ENCODE results near the gene STX8. TPM values are rescaled to one million over a fixed set of nuclear protein-coding genes. Genes with fewer than 3 reads are reported as not detected.

STX8 gene
- total and polyA plus RNA-seq, 2 donors, result 68.4 to 101 TPM

- no peak overlapping the region for H3K4me3 ChIP-seq (ENCODE audit: low read depth, low read length)
- H3K36me3 ChIP-seq (ENCODE audit: insufficient read depth), result no peaks in the 10 kb centered on the region
- 93% methylated on average over 8 of the region's 8 CpGs for WGBS
- DNase-seq (ENCODE audit: extremely low spot score), result no peak
- H3K4me1 ChIP-seq (ENCODE audit: insufficient read depth), result no peaks in the 10 kb centered on the region
- no peak overlapping the region for H3K27ac ChIP-seq (ENCODE audit: low read depth)
Observed at GRCh38 chr17:9218064-9218635, 357.5 kb downstream of the STX8 start.

DNA sequence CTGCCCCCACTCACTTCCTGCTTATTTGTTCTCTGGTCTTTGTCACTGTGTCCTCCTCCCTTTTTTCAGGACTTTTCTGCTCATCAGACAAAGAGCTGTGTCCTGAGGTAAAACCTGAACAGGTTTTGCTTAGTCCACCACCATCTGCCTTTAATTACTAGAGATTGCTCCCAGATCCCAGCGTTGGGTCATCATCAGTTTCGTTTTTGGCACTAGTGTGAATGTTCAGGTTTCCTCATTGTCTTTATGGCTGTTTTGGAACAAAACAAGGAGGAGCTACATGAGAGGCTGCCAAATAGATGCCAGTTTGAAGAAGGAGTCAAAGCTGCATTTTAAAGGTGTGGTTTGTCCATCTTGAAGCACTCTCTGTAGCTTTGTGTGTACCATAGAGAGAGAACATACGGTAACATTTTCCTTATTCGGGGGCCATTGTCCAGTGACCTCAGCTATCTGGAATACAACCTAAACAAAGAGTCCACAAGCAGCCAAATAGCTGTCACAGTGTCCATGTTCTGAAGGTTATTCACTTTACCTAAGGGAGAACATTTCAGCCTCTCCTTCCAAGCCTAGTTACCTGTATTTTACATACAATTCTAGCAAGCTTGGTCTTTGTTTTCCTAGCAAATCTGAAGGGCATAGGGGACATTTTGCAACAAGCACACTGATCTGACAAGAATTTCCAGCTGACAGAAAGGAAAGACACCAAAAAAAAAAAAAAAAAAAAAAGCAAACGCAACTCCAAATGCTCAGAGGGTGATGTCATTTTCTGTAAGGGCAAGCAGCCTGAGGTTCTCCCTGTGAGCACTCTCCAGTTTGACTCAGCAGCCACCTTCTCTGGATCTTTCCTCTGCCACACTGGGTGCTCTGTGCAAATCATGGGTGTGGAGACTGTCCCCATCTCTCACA lies 358.2 kb downstream of the STX8 start:
- WGBS, result 40% methylated on average over 5 of the region's 5 CpGs
- H3K27ac ChIP-seq (ENCODE audit: low read depth), result no peak overlapping the region
- H3K36me3 ChIP-seq (ENCODE audit: insufficient read depth), result no peaks in the 10 kb centered on the region
- H3K4me3 ChIP-seq (ENCODE audit: low read depth, low read length), result no peak overlapping the region
- no peaks in the 10 kb centered on the region for H3K4me1 ChIP-seq (ENCODE audit: insufficient read depth)
- DNase-seq (ENCODE audit: extremely low spot score), result no peak

- no peak overlapping the region for H3K4me3 ChIP-seq (ENCODE audit: low read depth, low read length)
- H3K36me3 ChIP-seq (ENCODE audit: insufficient read depth), result no peaks in the 10 kb centered on the region
- H3K4me1 ChIP-seq (ENCODE audit: insufficient read depth), result no peaks in the 10 kb centered on the region
- no peak for DNase-seq (ENCODE audit: extremely low spot score)
- H3K27ac ChIP-seq (ENCODE audit: low read depth), result no peak overlapping the region
Observed at GRCh38 chr17:9215465-9215864, 360.2 kb downstream of the STX8 start.

DNA sequence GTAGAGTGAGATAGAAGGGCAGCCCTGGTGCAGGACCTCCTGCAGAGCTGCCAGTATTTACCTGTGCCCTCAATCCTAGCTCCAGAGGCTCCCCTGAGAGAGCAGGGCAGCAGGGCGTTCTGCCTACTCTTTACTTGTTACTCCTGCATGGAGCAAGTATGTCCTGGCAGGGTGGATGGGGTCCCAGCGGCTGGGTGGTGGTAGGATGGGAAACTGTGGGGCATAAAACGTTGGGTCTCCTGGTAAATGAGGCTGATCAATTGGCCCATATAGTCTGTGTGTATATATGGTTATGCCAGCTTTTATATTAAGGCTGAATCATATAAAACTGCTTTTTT lies 362.3 kb downstream of the STX8 start:
- Histone ChIP-seq H3K36me3 (ENCODE audit: insufficient read depth) (no peaks in the 10 kb centered on the region), H3K27ac (ENCODE audit: low read depth) (no peak overlapping the region), H3K4me1 (ENCODE audit: insufficient read depth) (no peaks in the 10 kb centered on the region), H3K4me3 (ENCODE audit: low read depth, low read length) (no peak overlapping the region)
- 89% methylated on average over 3 of the region's 3 CpGs for WGBS
- no peak for DNase-seq (ENCODE audit: extremely low spot score)

- Histone ChIP-seq H3K36me3 (ENCODE audit: insufficient read depth) (no peaks in the 10 kb centered on the region), H3K4me1 (ENCODE audit: insufficient read depth) (no peaks in the 10 kb centered on the region), H3K4me3 (ENCODE audit: low read depth, low read length) (no peak overlapping the region), H3K27ac (ENCODE audit: low read depth) (no peak overlapping the region)
- no peak for DNase-seq (ENCODE audit: extremely low spot score)
- 95% methylated on average over 30 of the region's 30 CpGs for WGBS
Observed at GRCh38 chr17:9212376-9213302, 363.0 kb downstream of the STX8 start.

GRCh38 chr17:9211133-9211765 lies 364.4 kb downstream of the STX8 start:
- no peak for DNase-seq (ENCODE audit: extremely low spot score)
- H3K27ac ChIP-seq (ENCODE audit: low read depth), result no peak overlapping the region
- no peak overlapping the region for H3K4me3 ChIP-seq (ENCODE audit: low read depth, low read length)
- WGBS, result 83% methylated on average over 13 of the region's 13 CpGs
- no peaks in the 10 kb centered on the region for H3K4me1 ChIP-seq (ENCODE audit: insufficient read depth)
- no peaks in the 10 kb centered on the region for H3K36me3 ChIP-seq (ENCODE audit: insufficient read depth)

GRCh38 chr17:9209781-9210370 lies 365.7 kb downstream of the STX8 start:
- DNase-seq (ENCODE audit: extremely low spot score), result no peak
- WGBS, result 85% methylated on average over 7 of the region's 7 CpGs
- H3K4me1 ChIP-seq (ENCODE audit: insufficient read depth), result no peaks in the 10 kb centered on the region
- H3K4me3 ChIP-seq (ENCODE audit: low read depth, low read length), result no peak overlapping the region
- no peaks in the 10 kb centered on the region for H3K36me3 ChIP-seq (ENCODE audit: insufficient read depth)
- H3K27ac ChIP-seq (ENCODE audit: low read depth), result no peak overlapping the region

GRCh38 chr17:9209347-9209746 lies 366.3 kb downstream of the STX8 start:
- Histone ChIP-seq H3K36me3 (ENCODE audit: insufficient read depth) (no peaks in the 10 kb centered on the region), H3K4me3 (ENCODE audit: low read depth, low read length) (no peak overlapping the region), H3K4me1 (ENCODE audit: insufficient read depth) (no peaks in the 10 kb centered on the region), H3K27ac (ENCODE audit: low read depth) (no peak overlapping the region)
- 95% methylated on average over 5 of the region's 5 CpGs for WGBS
- DNase-seq (ENCODE audit: extremely low spot score), result no peak

DNA sequence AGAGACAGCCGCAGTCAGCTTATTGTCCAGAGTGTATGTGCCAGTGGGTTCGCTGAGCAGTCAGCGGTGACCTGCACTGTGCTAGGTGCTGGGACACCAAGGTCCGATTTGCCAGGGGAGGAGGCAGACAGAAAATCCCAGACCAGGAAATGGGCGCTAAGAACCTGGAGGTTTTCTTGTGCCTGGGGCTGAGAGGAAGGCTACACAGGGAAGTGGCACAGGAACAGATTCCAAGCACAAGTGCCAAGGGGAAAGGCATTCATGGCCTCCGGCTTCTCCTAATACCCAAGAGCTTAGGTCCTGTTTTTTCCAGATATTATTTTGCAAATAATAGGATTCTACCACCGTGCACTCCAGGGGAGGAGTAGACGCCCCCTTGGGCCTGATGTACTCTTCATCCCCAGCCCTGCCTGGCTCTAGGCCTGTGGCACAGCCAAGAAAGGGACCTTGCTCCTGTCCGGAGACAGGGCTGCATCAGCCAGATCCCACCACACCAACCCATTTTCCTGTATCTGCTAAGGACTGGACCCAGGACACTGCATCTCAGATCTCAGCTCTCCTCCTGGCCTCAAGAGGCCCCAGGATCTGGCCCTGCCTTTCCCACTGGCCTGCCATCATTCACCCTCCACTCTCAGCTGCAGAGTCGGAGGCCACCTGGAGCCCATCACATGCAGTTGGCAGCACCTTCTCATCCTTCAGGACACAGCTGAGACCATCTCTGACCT lies 367.1 kb downstream of the STX8 start:
- no peaks in the 10 kb centered on the region for H3K36me3 ChIP-seq (ENCODE audit: insufficient read depth)
- 97% methylated on average over 10 of the region's 10 CpGs for WGBS
- H3K27ac ChIP-seq (ENCODE audit: low read depth), result no peak overlapping the region
- no peaks in the 10 kb centered on the region for H3K4me1 ChIP-seq (ENCODE audit: insufficient read depth)
- H3K4me3 ChIP-seq (ENCODE audit: low read depth, low read length), result no peak overlapping the region
- DNase-seq (ENCODE audit: extremely low spot score), result no peak

DNA sequence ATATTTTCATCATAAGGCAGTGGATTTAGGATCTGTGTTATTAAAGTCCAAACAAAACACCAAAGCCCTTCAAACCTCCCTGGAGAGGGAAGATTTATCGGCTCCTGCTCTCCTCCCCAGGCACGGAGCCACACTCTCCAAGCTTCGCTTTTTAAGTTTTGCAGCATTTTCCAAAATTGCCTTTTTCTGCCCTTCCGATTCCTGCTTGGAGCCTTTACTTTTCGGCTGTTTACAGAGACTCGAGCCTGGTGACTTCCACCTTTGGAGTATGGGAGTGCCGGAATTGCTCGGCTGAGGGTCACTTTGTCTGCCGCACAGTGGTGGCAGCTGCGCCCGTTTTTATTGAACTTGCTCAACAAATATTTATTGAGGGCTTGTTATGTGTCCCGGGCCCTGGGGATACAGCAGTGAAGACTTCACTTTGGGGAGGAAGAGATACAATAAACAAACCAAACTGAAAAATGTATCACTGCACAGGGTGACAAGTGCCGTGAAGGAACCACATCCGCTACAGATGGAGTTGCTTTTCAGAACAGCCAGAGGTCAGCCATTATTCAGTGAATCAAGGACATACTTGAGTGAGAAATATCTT lies 368.8 kb downstream of the STX8 start:
- Histone ChIP-seq H3K27ac (ENCODE audit: low read depth) (no peak overlapping the region), H3K36me3 (ENCODE audit: insufficient read depth) (no peaks in the 10 kb centered on the region), H3K4me1 (ENCODE audit: insufficient read depth) (no peaks in the 10 kb centered on the region), H3K4me3 (ENCODE audit: low read depth, low read length) (no peak overlapping the region)
- WGBS, result 25% methylated on average over 14 of the region's 14 CpGs
- DNase-seq (ENCODE audit: extremely low spot score), result no peak

DNA sequence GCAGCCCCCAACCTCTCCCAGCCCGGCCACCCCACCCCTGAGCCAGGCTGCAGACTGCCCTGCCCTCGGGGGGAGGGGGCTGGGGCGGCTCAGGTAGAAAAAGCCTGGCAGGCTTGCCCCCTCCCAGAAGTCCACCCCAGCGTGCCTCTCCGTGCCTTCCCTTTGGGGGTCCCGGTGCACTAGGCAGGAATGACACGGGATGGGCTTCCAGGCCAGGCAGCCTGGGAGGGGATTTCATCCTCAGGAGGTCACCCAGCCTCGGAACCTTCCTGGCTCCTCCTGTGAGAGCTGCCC lies 369.3 kb downstream of the STX8 start:
- no peak overlapping the region for H3K4me3 ChIP-seq (ENCODE audit: low read depth, low read length)
- no peaks in the 10 kb centered on the region for H3K4me1 ChIP-seq (ENCODE audit: insufficient read depth)
- no peak for DNase-seq (ENCODE audit: extremely low spot score)
- 42% methylated on average over 8 of the region's 8 CpGs for WGBS
- no peaks in the 10 kb centered on the region for H3K36me3 ChIP-seq (ENCODE audit: insufficient read depth)
- no peak overlapping the region for H3K27ac ChIP-seq (ENCODE audit: low read depth)

GRCh38 chr17:9205520-9206409 lies 369.9 kb downstream of the STX8 start:
- Histone ChIP-seq H3K4me1 (ENCODE audit: insufficient read depth) (no peaks in the 10 kb centered on the region), H3K27ac (ENCODE audit: low read depth) (no peak overlapping the region), H3K36me3 (ENCODE audit: insufficient read depth) (no peaks in the 10 kb centered on the region), H3K4me3 (ENCODE audit: low read depth, low read length) (no peak overlapping the region)
- no peak for DNase-seq (ENCODE audit: extremely low spot score)
- 87% methylated on average over 14 of the region's 14 CpGs for WGBS

Measured in urinary bladder (tissue), 4 donors.